Large intestine (tissue), 3 donors: Measurements from ENCODE around the gene POPDC3. TPM values are rescaled to one million over a fixed set of nuclear protein-coding genes. Genes with fewer than 3 reads are reported as not detected.

Experiments
- DNase-seq, 2 donors: peaks; one replicate each; pipeline versions ENCODE4 v3.0.0 to v3.0.0-alpha.2; 2013
- H3K27ac ChIP-seq: one replicate; pipeline ENCODE4 v1.5.1; 2013; ENCODE audit warnings: low read length
- H3K27me3 ChIP-seq: 2 replicates; pipeline ENCODE4 v1.6.1; 2013; ENCODE audit warnings: low read length; ENCODE audit not compliant: control insufficient read depth, insufficient read depth
- H3K36me3 ChIP-seq: 2 replicates; pipeline ENCODE4 v1.6.1; 2013; ENCODE audit warnings: low read length; ENCODE audit not compliant: control insufficient read depth, insufficient read depth
- H3K4me1 ChIP-seq: one replicate; pipeline ENCODE4 v1.6.1; 2013; ENCODE audit warnings: low read length; ENCODE audit not compliant: control insufficient read depth, insufficient read depth
- H3K4me3 ChIP-seq: one replicate; pipeline ENCODE4 v1.5.1; 2013; ENCODE audit warnings: low read length
- H3K9me3 ChIP-seq: one replicate; pipeline ENCODE4 v1.6.1; 2013; ENCODE audit warnings: mild to moderate bottlenecking, low read depth, low read length, moderate library complexity; ENCODE audit not compliant: control insufficient read depth
- WGBS: methylation state at CpG from one replicate; pipeline ENCODE4 v1.1.5; 2013; ENCODE audit warnings: low lambda C conversion rate; ENCODE audit not compliant: insufficient coverage; 5-methylcytosine and 5-hydroxymethylcytosine counted together
- polyA plus RNA-seq: library from polyadenylated mRNA; unstranded; fragments of 120-200 nt; gene quantifications from one replicate; pipeline ENCODE4 v1.2.1, GENCODE V29; 2013

Gene POPDC3
- polyA plus RNA-seq, 1 donor: 1.0 TPM

DNA sequence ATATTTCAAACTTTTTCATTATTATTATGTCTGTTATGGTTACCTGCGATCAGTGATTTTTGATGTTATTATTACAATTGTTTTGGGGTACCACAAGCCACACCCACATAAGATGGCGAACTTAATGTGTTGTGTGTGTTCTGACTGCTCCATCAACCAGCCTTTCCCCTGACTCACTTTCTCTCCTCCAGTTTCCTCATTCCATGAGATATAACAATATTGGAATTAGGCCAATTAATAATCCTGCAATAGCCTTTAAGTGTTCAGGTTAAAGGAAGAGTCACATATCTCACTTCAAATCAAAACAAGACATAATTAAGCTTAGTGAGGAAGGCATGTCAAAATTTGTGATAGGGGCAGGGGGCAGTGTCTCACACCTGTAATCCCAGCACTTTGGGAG is 16.3 kb upstream of the POPDC3 start:
- no CpG with 5 or more reads among the region's 2 CpGs for WGBS
- H3K4me3 ChIP-seq: no peak overlapping the region
- no peak for DNase-seq

DNA sequence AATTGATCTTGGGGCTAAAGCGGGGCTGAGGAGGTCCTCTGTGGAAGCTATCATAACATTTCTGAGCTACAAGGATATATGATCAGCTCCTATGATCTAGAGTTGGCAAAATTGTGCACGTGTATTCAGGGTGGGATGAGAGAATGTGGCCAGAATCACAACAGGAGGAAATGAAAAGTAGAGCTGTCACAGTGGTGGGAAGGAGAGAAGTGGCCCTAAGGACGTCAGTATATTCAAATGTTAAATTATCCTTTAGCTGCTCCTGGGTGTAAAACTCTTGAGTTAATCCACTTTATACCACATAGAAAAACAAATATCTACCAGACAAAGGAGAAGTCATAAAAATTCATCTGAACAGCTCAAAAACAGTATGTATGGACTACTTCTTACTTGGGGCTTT is 14.8 kb upstream of the POPDC3 start:
- Histone ChIP-seq H3K9me3 (no peaks in the 10 kb centered on the region), H3K27ac (no peak overlapping the region), H3K4me3 (no peak overlapping the region), H3K27me3 (no peaks in the 10 kb centered on the region), H3K36me3 (no peaks in the 10 kb centered on the region), H3K4me1 (no peaks in the 10 kb centered on the region)
- WGBS: 56% methylated on average over 1 of the region's 3 CpGs
- no peak for DNase-seq

More for the DNA sequence above, 16.3 kb upstream of the POPDC3 start:
- Histone ChIP-seq H3K9me3 (no peaks in the 10 kb centered on the region), H3K27ac (no peak overlapping the region), H3K4me1 (no peaks in the 10 kb centered on the region), H3K36me3 (no peaks in the 10 kb centered on the region), H3K27me3 (no peaks in the 10 kb centered on the region)

DNA sequence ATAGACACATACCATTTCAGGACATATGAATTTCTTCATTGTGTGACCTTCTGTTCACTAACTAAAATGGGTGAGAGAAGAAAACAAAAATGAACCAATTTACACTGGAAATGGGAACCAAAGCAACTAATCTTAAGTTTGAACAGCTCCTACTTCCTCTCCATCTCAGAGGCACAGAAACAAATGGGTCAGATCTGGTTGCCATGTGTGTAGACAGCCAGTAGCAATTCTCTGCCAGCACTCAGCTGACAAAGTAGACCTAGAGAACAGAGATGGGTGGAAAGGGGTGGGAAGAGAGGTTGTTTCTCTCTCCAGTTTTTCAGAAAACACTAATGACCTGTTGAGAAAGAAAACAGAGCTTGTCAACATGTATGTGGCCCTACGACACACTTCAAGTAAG is 14.3 kb upstream of the POPDC3 start:
- WGBS: no CpG with 5 or more reads among the region's 1 CpG
- Histone ChIP-seq H3K4me1 (no peaks in the 10 kb centered on the region), H3K27ac (no peak overlapping the region), H3K36me3 (no peaks in the 10 kb centered on the region), H3K9me3 (no peaks in the 10 kb centered on the region), H3K27me3 (no peaks in the 10 kb centered on the region), H3K4me3 (no peak overlapping the region)
- DNase-seq: no peak

DNA sequence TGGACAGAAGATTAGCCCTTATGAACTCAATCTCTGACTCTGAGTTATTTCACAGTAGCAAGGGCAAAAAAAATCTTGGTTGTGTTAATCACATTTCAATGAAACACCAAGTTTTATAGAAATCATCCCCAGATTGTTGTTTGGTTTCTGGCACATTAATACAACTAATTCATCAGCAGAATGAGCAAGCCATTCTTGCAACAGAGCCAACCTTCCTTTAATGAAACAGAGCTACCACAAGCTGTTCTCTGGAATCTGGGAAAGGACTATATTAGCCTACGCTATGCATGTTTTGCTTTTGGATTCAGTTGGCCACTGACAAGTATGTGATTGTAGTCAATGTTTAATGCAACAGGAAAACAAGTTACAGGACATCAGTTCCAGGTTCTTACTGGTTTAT is 13.8 kb upstream of the POPDC3 start:
- Histone ChIP-seq H3K4me3 (no peak overlapping the region), H3K27ac (no peak overlapping the region), H3K4me1 (no peaks in the 10 kb centered on the region), H3K27me3 (no peaks in the 10 kb centered on the region), H3K36me3 (no peaks in the 10 kb centered on the region), H3K9me3 (no peaks in the 10 kb centered on the region)
- DNase-seq: no peak
- 100% methylated on average over 1 of the region's 1 CpG for WGBS

DNA sequence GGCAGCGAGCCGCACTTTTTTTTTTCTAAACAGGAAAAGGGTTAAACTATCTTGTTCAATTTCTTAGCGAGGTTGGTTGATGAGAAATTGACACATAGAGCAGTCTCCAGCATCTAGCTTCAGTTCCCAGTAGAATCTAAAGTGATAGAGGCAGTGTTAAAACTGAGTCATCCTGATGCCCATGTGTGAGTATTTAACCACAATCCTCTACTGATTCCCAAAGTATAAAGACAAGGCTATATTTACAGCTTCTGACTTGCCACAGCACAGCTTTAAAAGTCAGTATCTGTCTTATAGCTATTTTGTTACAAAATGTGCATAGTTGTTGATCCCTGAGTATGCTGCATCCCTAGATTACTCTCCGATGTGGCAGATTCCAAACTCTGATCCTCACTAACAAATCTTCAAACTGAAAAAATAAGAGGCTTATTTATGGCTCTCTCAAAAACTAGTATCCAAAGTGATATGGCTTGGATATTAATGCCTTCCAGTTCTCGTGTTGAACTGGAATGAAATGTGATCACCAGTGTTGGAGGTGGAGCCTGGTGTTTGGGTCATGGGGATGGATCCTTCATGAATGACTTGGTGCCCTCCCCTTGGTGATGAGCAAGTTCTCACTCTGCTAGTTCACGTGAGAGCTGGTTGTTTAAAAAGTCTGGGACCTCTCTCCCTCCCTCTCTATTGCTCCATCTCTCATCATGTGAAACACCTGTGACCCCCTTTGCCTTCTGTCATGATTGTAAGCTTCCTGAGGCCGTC is 13.1 kb upstream of the POPDC3 start:
- Histone ChIP-seq H3K4me3 (no peak overlapping the region), H3K4me1 (no peaks in the 10 kb centered on the region), H3K36me3 (no peaks in the 10 kb centered on the region), H3K27ac (no peak overlapping the region), H3K9me3 (no peaks in the 10 kb centered on the region), H3K27me3 (no peaks in the 10 kb centered on the region)
- WGBS: 100% methylated on average over 1 of the region's 7 CpGs
- DNase-seq: no peak

DNA sequence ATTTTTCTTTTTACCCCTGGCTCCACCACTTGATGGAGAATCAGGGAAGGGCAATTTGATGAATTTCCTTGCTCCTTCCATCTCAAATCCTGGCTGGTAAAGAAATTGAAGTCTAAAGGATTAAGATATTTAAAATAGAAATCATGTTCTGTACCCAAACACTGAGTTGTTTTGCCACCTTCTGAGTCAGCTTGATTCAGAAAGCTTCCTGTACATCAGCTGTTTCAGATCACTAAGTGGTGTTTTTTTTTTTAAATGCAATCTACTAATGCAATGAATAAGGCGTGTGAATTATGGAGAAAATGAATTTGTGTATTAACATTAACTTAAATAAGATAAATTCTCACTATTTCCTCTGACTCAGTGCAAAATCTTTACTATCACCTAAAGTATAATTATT is 11.5 kb upstream of the POPDC3 start:
- Histone ChIP-seq H3K27ac (no peak overlapping the region), H3K4me1 (no peaks in the 10 kb centered on the region), H3K36me3 (no peaks in the 10 kb centered on the region), H3K4me3 (no peak overlapping the region), H3K9me3 (no peaks in the 10 kb centered on the region), H3K27me3 (no peaks in the 10 kb centered on the region)
- WGBS: 83% methylated on average over 1 of the region's 1 CpG
- no peak for DNase-seq

DNA sequence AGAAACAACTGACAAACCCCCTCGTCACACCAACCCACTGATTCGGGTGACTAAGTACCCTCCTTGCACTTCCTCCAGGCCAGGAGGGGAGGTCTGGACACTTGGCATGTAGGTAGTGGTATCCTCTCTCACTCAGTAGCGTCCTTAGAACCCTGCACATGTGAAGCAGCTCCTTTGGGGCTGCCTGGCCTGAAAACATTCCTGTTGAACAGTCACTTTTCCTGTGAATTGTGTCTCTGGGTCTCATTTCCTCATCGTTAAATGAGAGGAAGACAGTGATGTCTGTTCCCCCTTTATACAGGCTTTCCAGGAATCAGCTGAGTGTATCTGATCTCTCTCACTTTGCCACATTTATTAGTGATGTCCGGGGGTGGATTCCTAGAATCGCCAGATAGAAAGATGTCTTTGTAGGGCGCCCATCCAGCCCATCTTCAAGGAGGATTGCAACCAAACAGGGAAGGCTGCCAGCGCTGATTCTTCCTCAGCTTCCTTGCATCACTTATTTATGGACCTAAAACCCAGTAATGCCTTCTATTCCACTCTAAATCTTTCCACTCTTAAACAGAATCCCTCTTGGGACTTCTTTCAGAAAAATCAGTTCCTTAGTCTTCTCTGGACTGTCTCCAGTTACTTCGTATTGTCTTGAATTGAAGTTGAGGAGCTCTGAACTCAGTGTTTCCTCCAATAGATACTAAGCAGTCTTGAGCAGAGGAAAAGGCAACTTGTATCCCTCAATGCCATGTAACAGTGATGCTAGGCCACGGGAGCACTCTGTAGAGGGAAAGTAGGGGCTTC is 9.4 kb upstream of the POPDC3 start:
- no peak overlapping the region for H3K4me3 ChIP-seq
- no peaks in the 10 kb centered on the region for H3K36me3 ChIP-seq
- no CpG with 5 or more reads among the region's 10 CpGs for WGBS
- no peak for DNase-seq
- H3K4me1 ChIP-seq: no peaks in the 10 kb centered on the region
- no peaks in the 10 kb centered on the region for H3K9me3 ChIP-seq
- H3K27ac ChIP-seq: no peak overlapping the region
- no peaks in the 10 kb centered on the region for H3K27me3 ChIP-seq

DNA sequence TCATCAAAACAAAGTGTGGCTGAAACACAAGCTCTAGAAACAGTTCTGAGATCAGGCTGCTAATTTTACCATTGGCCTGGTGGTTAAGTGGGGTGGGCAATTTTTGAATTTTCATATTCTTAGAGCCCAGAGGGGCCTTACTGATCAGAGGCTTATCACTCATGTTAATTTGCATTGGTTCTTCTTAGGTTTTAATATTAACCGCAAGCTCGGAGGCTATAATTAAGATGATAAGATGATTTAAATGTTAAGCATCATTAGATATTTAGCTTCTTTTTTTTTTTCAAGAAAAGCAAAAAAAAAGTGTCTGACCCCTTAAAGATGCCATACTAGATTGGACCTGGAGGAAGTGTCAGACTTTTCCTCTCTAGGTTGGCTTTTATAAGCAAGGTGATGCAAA is 8.4 kb upstream of the POPDC3 start:
- Histone ChIP-seq H3K27ac (no peak overlapping the region), H3K27me3 (no peaks in the 10 kb centered on the region), H3K36me3 (no peaks in the 10 kb centered on the region), H3K4me1 (no peaks in the 10 kb centered on the region), H3K9me3 (no peaks in the 10 kb centered on the region), H3K4me3 (no peak overlapping the region)
- no peak for DNase-seq
- whole genome bisulfite sequencing: no CpG with 5 or more reads among the region's 2 CpGs

DNA sequence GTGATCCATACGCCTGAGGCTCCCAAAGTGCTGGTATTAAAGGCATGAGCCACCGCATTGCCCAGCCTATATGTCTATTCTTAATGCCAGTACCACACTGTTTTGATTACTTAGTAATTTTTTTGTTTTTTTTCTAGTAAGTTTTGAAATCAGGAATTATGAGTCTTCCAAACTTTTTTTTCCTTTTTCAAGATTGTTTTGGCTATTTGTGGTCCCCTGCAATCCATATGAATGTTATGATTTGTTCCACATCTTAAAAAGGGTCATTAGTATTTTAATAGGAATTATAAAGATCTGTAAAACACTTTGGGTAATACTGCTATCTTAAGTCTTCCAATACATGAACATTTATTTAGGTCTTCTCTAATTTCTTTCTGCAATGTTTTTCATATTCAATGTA is 6.8 kb upstream of the POPDC3 start:
- H3K27me3 ChIP-seq: peaks cover 8% of the 10 kb centered on the region
- no CpG with 5 or more reads among the region's 2 CpGs for WGBS
- H3K4me3 ChIP-seq: no peak overlapping the region
- no peaks in the 10 kb centered on the region for H3K36me3 ChIP-seq
- no peaks in the 10 kb centered on the region for H3K4me1 ChIP-seq
- H3K9me3 ChIP-seq: no peaks in the 10 kb centered on the region
- H3K27ac ChIP-seq: no peak overlapping the region
- no peak for DNase-seq

DNA sequence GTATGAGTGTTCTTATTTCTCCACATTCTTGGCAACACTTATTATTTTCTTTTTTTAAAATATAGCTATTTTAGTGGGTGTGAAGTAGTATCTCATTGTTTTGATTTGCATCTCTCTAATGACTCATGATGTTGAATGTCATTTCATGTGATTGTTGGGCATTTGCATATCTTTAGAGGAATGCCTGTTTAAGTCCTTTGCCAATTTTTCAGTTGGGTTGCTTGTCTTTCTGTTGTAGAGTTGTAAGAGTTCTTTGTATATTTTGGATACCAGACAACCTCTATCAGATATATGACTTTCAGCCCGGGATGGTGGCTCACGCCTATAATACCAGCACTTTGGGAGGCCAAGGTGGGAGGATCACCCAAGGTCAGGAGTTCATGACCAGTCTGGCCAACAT is 5.1 kb upstream of the POPDC3 start:
- no peak overlapping the region for H3K4me3 ChIP-seq
- H3K36me3 ChIP-seq: no peaks in the 10 kb centered on the region
- no peaks in the 10 kb centered on the region for H3K9me3 ChIP-seq
- no peak overlapping the region for H3K27ac ChIP-seq
- no CpG with 5 or more reads among the region's 2 CpGs for WGBS
- peaks cover 22% of the 10 kb centered on the region for H3K27me3 ChIP-seq
- DNase-seq: no peak
- H3K4me1 ChIP-seq: no peaks in the 10 kb centered on the region
